ENCODE measurements around the gene KIF1A. TPM values are rescaled to one million over a fixed set of nuclear protein-coding genes. Genes with fewer than 3 reads are reported as not detected.

Gene KIF1A
- total RNA-seq, 1 donor: not detected

DNA sequence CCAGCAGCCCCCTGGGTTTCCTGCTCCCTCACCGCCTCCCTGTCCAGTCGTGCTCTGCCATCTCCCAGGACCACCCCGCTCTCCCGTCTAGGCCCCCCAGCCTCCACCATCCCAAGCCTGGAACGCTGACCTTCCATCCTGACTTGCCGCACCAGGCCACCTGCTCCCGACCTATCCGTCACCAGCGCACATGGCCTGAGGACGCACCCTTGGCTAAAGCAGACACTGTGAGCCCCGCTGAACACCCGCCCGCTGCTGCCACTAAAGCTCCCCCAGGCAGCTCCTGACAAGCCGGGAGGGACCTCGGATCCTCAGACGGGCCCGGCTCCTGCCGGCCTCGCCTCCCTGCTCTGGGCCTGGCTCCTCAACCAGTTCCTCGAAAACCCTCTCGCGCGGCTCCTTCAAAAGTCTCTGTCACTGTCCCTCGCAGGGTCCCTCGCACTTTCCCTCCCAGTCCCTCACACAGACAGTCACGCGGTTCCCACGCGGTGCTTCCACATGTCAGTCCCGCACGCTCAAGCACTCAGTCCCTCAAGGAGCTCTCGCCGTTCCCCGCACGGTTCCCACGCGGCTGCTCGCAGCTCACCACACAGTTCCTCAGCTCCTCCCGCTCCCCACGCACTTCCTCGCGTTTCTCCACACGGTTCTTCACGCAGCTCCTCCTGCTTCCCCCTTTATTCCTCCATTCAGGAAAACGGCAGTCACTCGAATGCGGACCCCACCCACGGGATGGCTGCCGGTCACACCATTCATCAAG lies 42.4 kb downstream of the KIF1A start:
- H3K36me3 ChIP-seq (ENCODE audit: insufficient read depth, low read length): no peaks in the 10 kb centered on the region
- no peak overlapping the region for H3K27ac ChIP-seq (ENCODE audit: low read depth, low read length)
- H3K27me3 ChIP-seq (ENCODE audit: insufficient read depth, low read length): no peaks in the 10 kb centered on the region
- no peaks in the 10 kb centered on the region for H4K20me1 ChIP-seq (ENCODE audit: insufficient read depth, low read length)
- no peaks in the 10 kb centered on the region for H3K79me2 ChIP-seq (ENCODE audit: insufficient read depth, low read length)
- H3K4me2 ChIP-seq (ENCODE audit: insufficient read depth, low read length): no peak overlapping the region
- no peak for TF ChIP-seq CTCF (IDR thresholded peaks at IDR 0.05; ENCODE audit: extremely low read depth, low read depth, low read length)
- no peak overlapping the region for H2AFZ ChIP-seq (ENCODE audit: low read length)
- H3K4me1 ChIP-seq (ENCODE audit: insufficient read depth, low read length): no peaks in the 10 kb centered on the region
- H3K9me3 ChIP-seq (ENCODE audit: low read depth, low read length): no peaks in the 10 kb centered on the region
- no peak overlapping the region for H3K4me3 ChIP-seq (ENCODE audit: insufficient read depth, low read length)
- DNase-seq (ENCODE audit: insufficient read length, low spot score, missing footprints): no peak

DNA sequence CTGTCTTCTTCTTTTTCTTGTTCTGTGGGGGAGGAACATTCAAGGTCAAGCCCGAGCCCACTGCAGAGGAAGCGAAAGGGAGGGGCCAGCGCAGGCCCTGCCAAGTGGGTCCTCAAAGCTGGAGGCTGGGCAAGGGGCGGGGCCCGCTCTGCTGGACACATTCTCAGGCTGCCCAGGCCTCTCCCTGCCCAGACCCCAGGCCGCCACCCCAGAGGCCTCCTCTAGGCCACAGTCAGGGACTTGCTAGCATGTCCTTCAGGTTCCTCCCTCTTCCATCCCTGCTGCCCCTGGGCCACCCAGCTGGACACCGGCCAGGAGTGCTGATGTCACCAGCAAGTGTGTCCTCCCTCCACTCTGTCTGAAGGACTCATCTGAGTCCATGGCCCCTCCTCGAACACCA lies 44.1 kb downstream of the KIF1A start:
- Histone ChIP-seq H3K4me1 (ENCODE audit: insufficient read depth, low read length) (no peaks in the 10 kb centered on the region), H3K4me2 (ENCODE audit: insufficient read depth, low read length) (no peak overlapping the region), H3K4me3 (ENCODE audit: insufficient read depth, low read length) (no peak overlapping the region), H3K27ac (ENCODE audit: low read depth, low read length) (no peak overlapping the region), H3K27me3 (ENCODE audit: insufficient read depth, low read length) (no peaks in the 10 kb centered on the region), H3K79me2 (ENCODE audit: insufficient read depth, low read length) (no peaks in the 10 kb centered on the region), H3K9me3 (ENCODE audit: low read depth, low read length) (no peaks in the 10 kb centered on the region), H3K36me3 (ENCODE audit: insufficient read depth, low read length) (no peaks in the 10 kb centered on the region), H4K20me1 (ENCODE audit: insufficient read depth, low read length) (no peaks in the 10 kb centered on the region), H2AFZ (ENCODE audit: low read length) (no peak overlapping the region)
- DNase-seq (ENCODE audit: insufficient read length, low spot score, missing footprints): no peak
- TF ChIP-seq CTCF (IDR thresholded peaks at IDR 0.05; ENCODE audit: extremely low read depth, low read depth, low read length): no peak

- no peak overlapping the region for H3K27ac ChIP-seq (ENCODE audit: low read depth, low read length)
- no peaks in the 10 kb centered on the region for H3K79me2 ChIP-seq (ENCODE audit: insufficient read depth, low read length)
- no peaks in the 10 kb centered on the region for H3K4me1 ChIP-seq (ENCODE audit: insufficient read depth, low read length)
- no peaks in the 10 kb centered on the region for H3K9me3 ChIP-seq (ENCODE audit: low read depth, low read length)
- TF ChIP-seq CTCF (IDR thresholded peaks at IDR 0.05; ENCODE audit: extremely low read depth, low read depth, low read length): no peak
- H3K4me2 ChIP-seq (ENCODE audit: insufficient read depth, low read length): no peak overlapping the region
- no peak overlapping the region for H2AFZ ChIP-seq (ENCODE audit: low read length)
- no peaks in the 10 kb centered on the region for H3K36me3 ChIP-seq (ENCODE audit: insufficient read depth, low read length)
- DNase-seq (ENCODE audit: insufficient read length, low spot score, missing footprints): no peak
- no peaks in the 10 kb centered on the region for H4K20me1 ChIP-seq (ENCODE audit: insufficient read depth, low read length)
- no peak overlapping the region for H3K4me3 ChIP-seq (ENCODE audit: insufficient read depth, low read length)
- no peaks in the 10 kb centered on the region for H3K27me3 ChIP-seq (ENCODE audit: insufficient read depth, low read length)
These were observed 45.2 kb downstream of the KIF1A start for GRCh38 chr2:240774856-240775255.

GRCh38 chr2:240769096-240769495 lies 50.9 kb downstream of the KIF1A start:
- Histone ChIP-seq H3K27me3 (ENCODE audit: insufficient read depth, low read length) (no peaks in the 10 kb centered on the region), H3K4me3 (ENCODE audit: insufficient read depth, low read length) (no peak overlapping the region), H2AFZ (ENCODE audit: low read length) (no peak overlapping the region), H3K36me3 (ENCODE audit: insufficient read depth, low read length) (no peaks in the 10 kb centered on the region), H3K9me3 (ENCODE audit: low read depth, low read length) (no peaks in the 10 kb centered on the region), H3K4me2 (ENCODE audit: insufficient read depth, low read length) (no peak overlapping the region), H3K4me1 (ENCODE audit: insufficient read depth, low read length) (no peaks in the 10 kb centered on the region), H4K20me1 (ENCODE audit: insufficient read depth, low read length) (no peaks in the 10 kb centered on the region), H3K79me2 (ENCODE audit: insufficient read depth, low read length) (no peaks in the 10 kb centered on the region), H3K27ac (ENCODE audit: low read depth, low read length) (no peak overlapping the region)
- no peak for DNase-seq (ENCODE audit: insufficient read length, low spot score, missing footprints)
- no peak for TF ChIP-seq CTCF (IDR thresholded peaks at IDR 0.05; ENCODE audit: extremely low read depth, low read depth, low read length)

Data from osteoblast (primary cell).